Right hindlimb (tissue), 1 donor: ENCODE data around the gene SPTBN1.

Experiments used
- DNase-seq: peaks from one replicate; pipeline ENCODE4 v3.0.0-alpha.2; 2018

The SPTBN1 gene

DNA sequence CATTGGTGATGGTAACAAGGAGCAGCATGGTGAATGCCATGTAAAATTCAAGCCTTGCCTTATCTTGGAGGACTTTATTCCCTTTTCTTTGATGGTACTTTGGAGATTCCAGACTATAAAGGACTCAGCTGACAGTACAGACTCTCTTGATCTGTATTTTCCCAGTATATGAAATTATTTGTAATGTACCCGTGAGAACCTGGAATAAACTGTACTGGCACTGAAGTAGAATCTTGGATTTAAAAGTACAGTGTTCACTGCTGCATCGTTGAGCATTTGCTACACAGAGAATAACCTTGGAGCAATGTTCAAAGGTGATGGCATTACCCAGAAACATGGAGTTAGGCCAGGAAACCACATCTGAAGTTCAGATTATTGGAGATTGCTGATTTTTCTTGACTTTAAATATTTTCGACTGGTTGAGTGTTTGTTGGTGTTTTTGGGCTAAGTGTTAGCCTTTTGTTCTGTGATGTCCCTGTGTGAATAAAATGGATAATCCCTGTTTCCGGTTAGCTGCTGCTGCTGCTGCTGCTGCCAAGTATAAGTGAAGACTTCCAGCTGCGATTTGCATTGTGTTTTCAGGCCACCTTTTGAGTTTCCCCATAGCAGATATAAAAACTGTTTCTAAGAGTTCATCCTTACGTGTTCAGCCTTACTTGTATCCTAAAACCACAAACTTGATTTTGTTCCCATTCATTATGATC lies 122.0 kb downstream of the SPTBN1 start:
- DNase-seq = peak; percentile 68

DNA sequence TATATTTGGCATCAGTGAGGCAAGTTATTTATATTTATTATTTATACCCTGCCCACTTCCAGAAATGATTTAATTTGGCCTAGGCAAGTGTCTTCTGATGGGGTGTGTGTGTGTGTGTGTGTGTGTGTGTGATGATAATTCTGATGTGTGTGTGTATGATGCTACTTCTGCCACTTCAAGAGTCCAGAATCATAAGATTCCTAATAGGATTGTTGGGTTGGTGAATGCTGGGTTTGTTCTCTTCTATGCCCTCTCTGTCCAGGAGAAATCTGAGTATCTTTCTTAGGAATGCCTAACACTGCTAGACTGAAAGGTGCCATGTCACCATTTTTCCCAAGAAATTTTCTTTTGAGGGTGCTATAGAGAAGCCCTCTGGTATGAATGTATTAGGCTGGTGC lies 122.5 kb downstream of the SPTBN1 start:
- DNase-seq = no peak

DNA sequence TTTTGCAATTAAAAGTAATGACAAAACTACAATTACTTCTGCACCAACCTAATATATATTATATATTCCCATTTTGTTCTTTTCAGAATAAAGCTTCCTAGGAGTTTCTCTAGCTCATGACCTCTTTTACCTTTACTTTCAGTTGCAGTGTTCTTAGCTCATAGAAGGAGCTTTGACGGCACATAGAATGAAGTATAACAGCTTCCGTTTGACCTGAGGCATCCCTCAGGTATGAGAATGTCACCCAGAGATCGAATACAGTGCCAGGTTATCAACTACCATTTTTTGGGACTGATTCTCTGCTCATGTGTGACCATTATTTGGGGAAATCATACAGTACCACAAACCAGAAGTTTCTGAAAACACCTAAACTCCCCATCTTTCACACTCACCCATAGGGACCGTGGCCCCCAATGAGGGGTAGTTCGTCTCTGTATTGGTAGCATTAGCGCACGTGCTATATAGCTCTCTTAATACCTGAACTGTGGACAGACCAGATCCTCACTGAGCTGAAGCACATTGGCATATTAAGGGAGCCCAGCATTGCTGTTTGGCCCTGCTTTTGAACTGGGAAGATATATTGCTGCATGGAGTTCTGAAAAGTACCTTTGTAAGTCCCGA lies 123.0 kb downstream of the SPTBN1 start:
- DNase-seq = no peak

DNA sequence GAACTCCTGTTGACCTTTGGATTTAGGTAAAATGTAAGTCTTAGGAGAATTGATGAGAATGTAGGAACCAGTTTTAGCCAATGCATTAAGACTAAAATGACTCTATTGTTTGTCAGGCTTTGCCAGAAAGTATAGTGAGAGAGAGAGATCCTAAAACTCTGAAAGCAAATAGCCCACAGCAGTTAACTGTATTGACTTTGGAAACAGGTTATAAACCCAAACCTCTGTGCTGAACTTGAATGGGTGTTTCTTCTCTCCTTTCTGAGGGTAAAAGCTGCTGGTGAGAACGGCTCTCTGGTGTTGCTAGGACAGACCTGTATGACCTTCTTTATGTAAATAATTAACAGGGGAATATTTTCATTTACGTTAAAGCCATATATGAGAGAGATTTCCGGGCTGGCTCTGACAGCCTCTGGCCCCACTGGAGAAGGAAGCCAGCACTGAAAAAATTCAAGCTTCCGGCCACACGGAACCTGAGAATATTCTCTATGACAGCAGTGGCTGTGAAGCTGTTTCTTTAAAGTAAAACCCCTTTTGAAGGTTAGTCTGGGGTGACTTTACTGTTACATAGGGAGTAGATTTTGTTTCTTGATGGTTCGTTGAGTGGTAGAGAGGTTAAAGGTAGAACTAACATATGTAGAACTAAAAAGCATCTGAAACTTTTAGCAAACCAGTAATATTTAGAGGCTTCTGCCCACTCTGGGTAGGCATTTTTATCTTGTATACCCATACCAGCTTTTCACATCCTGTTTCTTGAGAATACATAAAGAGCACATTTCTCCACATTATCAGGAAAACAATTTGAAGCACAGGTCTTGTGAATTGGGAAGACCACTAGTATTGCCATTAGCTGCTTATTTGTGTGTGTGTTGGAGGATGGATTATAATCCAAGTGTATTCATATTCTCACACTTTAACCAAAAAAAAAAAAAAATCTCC lies 123.8 kb downstream of the SPTBN1 start:
- DNase-seq = peak; percentile 53

DNA sequence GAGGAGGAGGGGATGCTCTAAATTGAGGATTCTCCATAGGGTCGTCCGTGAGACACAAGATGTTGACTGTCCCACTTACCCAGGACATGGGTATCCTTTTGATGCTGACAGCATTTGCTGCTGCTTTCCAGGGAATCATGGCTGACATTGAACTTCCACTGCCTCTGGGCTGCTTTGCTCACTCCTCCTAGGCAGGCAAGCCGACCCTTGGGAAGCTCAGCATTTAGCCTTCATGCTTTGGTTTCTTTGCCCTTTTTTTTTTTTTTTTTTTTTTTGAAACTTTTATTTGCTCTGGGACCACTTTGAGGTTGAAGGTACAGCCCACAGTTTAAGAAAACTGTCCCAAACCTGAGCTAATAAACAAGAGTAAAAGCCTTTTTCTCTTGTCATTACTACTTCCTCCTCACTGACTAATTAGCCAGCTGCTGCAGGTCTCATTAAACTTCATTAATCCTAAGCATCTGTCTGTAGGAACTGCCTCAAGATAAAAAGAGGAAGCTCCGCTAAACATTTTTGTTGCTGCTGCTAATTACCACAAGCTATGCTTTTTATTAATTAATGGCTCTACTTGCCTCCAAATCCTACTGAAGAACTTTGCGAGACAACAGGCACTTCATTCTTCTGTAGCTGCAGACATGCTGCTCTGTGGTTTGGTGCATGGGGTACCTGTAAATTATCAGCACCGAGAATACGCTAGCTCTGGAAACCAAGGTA lies 125.4 kb downstream of the SPTBN1 start:
- DNase-seq = no peak

DNA sequence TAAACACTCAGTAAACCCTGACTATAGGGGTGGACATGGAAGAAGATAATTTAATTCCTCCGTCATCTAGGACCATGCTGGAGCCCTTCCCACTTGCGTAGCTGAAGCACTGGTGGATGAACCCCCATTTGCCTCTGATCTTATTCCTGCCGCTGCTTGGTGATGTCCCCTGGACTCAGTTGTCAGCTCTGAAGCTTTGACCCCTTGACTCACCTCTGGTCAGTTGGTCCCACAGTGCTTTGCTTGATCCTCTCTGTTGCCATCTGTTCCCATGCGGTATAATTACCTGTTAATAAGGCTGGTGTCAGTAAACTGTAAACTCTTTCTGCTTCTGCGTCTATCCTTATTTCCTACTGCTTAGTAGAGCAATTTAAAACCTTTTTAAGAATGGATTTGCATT lies 126.9 kb downstream of the SPTBN1 start:
- no peak for DNase-seq

DNA sequence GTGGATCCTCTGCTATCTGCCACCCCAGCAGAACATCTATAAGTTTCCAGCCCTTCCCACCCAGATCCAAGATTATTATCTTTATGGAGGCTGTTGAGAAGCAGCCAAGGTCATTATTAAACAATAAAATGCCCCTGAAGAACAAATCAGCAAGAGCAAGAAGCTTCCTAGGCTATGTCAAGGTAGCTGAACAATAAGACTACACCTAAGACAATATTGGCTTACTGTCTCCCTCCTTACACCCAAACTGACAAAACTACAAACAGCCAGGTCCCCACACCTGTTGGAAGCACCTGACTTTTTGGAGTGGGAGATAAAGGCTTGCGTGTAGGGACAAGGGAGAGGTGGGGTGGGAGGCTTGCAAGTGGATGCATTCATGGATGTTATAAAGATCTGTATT lies 128.5 kb downstream of the SPTBN1 start:
- no peak for DNase-seq

DNA sequence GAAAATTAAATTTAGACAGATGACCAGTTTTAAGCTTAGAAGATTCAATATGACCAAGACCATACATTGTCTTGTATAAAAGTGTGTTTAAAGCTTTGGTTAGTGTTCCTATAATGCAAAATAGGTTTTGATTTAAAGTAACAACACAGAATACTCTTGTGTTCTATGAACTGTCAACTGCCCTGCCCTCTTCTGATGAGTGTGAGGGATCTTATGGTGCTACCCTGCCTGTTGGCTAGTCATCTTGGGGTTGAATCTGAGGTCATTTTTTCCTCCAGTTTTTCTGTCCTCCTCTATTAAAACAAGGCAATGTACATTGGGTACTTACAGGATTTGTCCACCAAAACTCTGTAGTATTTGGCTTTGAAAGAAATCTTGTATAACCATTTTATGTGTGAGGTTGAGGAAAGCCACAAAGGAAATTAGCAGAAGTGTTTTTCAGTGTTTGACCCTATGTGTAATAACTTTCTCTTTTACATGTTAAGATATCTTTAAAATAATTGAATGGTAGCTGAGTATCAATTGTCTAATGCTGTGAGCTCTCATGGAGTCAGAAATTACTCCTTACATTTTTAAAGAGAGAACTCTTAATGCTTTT lies 129.1 kb downstream of the SPTBN1 start:
- no peak for DNase-seq

DNA sequence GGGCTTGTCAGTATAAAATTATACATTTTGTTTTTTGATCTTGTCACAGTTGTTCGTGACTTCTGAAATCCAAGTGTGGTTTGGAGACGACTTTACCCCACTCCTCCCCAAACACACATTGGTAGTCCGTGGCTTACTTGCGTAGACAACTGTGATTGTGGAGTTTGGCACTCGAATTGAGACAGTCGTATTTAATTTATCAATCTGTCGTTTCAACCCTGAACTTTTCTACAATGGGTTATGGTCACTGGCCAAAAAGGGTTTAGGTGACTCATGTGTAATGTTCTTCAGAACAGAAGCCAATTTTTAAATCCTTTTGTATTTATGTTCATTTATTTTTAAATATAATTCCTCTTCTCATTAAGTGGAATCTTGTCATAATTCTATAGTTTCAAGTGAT lies 129.9 kb downstream of the SPTBN1 start:
- no peak for DNase-seq

DNA sequence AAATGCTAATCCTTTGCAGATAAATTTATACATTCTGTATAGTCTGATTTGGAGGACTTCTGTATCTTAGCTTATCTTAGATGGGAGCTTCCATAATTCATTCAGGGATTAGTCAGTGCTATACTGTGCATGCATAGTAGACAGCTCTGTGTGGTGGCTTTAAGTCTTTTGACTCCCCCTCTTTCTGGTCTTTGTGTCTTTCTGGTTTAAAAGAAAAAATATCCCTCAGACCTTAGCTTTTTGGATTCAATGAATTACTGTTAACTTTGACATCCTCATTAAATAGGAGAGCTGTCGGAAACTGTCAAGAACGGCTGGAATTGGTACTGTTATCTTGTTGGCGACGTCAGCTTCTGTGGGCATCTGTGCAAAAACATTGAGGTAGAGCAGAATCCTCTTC lies 130.4 kb downstream of the SPTBN1 start:
- DNase-seq = no peak

DNA sequence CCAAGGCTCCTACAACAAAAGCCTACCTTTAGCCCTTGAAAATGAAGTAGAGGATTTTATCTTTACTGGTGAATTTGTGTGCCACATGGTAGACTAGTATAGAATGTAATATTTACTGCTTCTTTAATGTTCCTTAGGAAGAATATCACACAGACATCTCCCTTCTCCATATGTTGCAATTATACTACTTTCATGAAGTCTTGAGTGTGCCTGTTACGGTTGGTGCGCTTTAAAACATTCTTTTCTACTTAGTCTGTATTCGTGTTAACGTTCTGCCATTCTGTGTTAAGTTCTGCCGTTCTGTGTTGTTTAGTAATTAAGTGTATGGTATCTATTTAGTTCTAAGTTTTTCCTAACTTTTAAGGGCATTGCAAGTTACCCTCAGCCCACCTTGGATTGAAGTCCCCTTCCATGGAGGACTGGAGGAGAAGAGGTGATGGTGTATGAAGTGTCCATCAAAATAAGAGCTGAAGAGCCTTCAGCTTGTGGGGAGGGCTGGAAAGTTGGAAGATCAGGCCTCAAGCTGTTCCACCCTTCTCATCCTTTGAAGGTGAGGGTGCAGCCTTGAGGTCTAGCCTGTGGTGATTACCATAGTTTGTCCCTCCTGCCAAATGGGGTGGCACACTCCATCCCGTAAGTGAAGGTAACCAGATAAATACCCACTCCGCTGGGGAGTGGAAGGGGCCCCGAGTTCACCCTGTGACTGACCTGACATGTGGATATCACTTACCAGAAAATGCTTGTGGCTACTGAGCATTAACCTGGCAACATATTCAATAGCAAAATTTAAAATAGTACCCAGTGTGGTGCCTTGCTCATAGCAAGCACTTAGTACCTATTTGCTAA lies 131.3 kb downstream of the SPTBN1 start:
- no peak for DNase-seq

DNA sequence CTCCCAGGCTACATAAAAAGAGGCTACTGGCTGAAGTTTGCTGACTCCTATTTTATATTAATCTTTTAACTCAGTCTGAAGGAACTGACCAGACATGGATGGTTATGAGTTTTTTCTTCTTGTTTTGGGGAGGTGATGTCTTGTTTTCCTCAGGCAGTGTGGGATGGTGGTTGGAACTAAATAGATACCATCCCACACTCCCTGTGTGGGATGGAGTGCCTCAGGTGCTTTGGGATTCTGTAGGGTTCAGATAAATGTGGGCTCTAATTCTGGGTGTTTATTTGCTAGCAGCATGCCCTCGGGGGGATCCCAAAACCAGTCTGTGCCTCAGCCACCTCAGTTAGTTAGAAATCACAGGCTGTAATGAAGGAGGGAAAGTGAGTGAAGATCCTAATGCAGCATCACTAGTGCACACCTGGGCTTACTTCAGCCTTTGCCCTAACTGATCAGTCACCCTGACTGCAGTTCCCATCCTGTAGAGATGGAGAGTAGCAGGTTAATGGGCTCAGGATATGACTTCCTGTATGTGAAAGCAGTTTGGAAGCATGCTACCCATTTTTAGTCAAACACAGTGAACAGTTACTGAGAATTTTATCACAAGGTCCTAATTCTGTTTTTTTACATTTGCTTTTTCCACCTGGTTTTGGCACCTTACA lies 132.2 kb downstream of the SPTBN1 start:
- no peak for DNase-seq

DNA sequence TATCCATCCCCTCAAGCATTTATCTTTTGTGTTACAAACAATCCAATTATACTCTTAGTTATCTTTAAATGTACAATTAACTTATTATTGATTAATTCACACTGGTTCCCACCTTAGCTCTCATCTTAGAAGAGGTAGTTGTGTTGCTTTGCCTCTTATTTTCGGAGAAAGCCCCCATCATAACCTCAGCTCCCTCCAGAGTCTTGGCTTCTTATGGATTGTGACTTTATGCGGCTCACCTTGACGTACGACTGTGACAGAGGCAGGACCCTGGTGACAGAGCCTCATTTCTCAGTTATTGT lies 132.9 kb downstream of the SPTBN1 start:
- DNase-seq = no peak

DNA sequence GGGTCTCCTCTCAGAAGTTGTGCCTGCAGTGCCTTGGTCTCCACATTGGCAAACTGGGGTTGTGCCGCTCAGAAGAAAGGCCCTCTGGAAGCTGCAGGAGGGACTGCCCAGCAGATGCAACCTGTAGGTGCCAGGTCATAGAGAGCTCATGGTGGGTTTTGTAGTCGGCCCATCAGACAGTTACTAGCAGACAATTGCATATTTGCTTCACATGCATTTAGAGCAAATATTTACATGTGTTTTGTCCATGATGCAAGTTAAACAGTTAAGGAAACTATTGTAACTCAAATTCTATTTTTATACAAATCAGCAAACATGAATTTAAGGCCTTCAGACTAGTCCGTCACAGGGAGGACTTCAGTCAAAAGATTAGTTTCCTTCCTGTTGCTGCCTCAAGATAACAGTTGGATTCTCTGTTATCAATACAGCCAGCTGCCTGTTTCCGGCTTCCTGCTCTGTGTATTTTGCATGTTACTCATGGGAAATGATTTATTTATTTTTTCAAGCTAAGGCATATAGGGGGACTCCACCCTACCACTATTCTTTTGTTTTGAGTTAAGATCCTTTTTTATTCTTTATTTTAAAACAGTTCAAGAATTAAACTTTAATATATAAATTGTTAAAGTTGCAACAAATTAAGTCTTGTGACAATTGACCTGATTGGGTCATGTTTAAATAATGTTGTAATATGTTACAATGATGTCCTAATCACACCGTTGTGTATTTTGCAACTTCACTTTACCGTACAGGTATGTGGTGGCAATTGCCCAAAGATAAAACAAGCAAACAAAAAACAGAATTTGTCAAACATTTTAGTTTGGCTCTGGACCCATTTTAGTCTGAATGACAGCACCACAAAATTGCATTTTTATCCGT lies 133.5 kb downstream of the SPTBN1 start:
- no peak for DNase-seq

DNA sequence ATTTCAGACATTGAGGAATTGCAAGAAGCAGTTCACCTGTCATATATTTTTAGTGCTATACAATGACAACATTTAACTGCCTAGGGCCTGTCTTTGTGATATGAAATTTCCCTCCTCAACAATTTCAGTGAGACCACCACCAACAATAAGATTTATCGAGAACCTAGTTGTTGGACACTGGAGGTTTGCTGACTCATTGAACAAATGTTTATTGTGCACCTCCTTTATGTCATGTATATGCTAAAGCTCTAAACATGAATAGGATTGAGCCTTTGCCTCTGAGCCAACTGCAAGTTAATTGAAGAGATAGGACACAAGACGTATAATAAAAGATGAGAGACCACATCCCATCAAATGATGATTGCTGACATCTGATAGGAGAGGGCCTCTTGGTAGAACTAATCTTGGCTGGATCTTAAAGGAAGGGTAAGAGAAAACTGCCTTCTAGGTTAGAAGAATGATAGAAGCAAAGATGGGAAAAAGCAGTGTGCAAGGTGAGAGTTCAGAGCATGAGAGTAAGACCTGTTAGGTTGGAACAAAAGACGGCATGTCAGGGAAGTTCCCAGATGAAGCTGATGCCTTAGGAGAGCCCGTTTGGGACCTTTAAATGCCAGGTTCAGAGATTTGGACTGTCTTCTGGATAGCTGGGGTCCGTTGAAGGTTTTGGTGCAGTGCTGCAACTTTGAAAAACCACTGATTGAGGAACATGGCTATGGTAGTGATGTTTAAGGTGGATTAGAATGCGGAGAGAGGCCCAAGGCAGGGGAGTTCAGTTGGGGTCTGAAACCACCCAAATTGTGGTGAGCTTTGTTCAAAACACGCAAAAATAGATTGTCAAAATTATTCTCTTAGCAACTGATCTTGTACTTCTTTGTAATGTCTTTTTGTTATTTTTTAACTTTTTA lies 134.3 kb downstream of the SPTBN1 start:
- DNase-seq = no peak

DNA sequence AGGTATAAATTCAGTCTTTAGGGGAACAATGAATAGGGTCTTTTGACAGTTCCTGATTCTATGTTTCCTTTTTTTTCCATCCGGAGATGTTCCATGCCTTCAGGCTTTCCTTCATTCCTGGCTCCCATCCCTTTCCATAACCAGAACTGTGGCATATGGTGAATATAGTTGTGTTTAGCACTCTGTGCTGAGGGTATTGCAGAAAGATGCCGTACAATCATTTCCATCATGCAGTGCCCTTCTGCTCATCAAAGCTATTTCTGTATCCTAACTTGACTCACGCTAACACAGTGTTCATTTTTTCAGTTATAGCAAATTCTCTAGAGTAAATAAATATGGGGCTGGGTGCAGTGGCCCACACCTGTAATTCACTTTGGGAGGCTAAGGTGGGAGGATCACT lies 135.4 kb downstream of the SPTBN1 start:
- DNase-seq = no peak

DNA sequence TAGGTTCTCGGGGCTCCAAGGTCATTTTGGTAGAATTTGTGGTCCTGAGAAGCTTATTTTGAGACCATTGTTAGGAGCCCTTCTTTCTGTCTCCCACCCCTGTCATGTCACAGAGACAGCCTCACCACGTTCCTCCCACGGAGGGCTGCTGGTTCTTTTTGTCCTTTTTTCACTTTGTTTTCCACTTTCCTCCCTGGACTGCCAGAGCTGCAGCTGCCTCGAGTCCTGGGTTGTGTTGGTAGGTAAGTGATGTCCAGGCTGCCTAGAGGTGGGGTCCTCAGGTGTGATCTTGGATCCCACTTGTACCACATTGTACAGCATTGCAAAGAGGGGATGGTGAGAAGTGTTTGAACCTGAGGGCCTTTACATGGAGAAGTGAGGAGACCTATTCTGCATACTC lies 137.1 kb downstream of the SPTBN1 start:
- DNase-seq = no peak

DNA sequence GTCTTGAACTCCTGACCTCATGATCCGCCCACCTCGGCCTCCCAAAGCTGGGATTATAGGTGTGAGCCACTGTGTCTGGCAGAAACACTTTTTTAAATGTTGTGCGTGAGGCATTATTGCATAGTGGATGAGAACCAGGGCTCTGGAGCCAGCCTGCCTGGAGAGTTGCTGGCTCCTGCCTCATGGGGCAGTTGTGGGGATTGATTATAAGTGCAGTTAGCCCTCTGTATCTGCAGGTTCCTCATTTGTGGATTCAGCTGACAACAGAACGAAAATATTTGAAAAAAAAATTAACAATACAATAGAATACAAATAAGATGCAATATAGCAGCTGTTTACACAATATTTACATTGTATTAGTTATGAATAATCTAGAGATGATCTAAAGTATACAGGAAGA lies 137.9 kb downstream of the SPTBN1 start:
- DNase-seq = no peak

DNA sequence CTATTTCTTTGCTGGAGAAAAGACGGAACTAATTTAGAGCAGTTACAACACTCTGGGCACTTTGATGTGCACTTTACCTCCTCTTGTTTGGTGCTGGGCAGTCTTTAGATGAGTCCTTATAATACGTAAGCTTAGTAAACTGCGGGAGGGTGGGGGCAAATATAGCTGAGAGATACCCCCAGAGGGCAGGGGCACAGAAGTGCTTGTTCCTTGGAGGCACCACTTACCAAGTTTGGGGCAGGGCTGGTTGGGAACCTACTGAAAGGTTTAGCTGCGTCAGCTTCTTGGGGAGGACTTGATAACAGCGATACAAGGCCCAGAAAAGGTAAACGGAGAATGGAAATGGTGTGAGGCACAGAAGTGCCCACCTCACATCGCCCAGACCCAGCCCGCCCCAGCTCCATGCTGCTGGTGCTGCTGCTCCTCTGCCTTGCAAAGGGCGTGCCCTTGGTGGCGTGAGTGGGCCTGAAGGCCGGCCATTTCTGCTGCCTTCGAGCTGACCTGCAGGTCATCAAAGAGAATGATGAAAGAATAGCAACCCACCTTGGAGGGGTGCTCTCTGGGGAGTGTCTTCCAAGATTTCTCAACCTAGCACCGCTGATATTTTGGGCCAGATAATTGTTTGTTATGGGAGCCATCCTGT lies 139.2 kb downstream of the SPTBN1 start:
- DNase-seq = no peak
